Measurements from ENCODE around the gene TPO.
"Not testable (repeated sequence)": the region's sequence is repeated elsewhere in the genome, so short reads cannot be mapped to it uniquely, and the experiment has no call there.

Gene TPO

GRCh38 chr2:1561811-1562421, 148.7 kb downstream of the TPO start:
- no peak for DNase-seq

- no peak for DNase-seq
Measured at GRCh38 chr2:1563084-1563857, 150.0 kb downstream of the TPO start.

- no peak for DNase-seq
Measured at GRCh38 chr2:1563943-1564891, 151.0 kb downstream of the TPO start.

GRCh38 chr2:1567556-1568344, 154.5 kb downstream of the TPO start:
- DNase-seq = no peak

- not testable (repeated sequence) for DNase-seq
Measured at GRCh38 chr2:1568345-1568668, 155.0 kb downstream of the TPO start.

GRCh38 chr2:1569879-1570450, 156.7 kb downstream of the TPO start:
- DNase-seq = no peak

GRCh38 chr2:1571477-1572417, 158.5 kb downstream of the TPO start:
- DNase-seq = no peak

- no peak for DNase-seq
Measured at GRCh38 chr2:1572638-1573037, 159.4 kb downstream of the TPO start.

GRCh38 chr2:1577846-1578245, 164.6 kb downstream of the TPO start:
- no peak for DNase-seq

GRCh38 chr2:1581257-1581964, 168.1 kb downstream of the TPO start:
- DNase-seq = not testable (repeated sequence)

- DNase-seq = no peak
Measured at GRCh38 chr2:1581965-1582625, 168.8 kb downstream of the TPO start.

GRCh38 chr2:1582891-1583341, 169.7 kb downstream of the TPO start:
- DNase-seq = no peak

GRCh38 chr2:1584051-1584531, 170.8 kb downstream of the TPO start:
- no peak for DNase-seq

GRCh38 chr2:1584691-1585485, 171.6 kb downstream of the TPO start:
- DNase-seq = no peak

- DNase-seq = no peak
Measured at GRCh38 chr2:1585635-1586034, 172.4 kb downstream of the TPO start.

- DNase-seq = no peak
Measured at GRCh38 chr2:1586251-1586922, 173.1 kb downstream of the TPO start.

- no peak for DNase-seq
Measured at GRCh38 chr2:1586923-1587840, 173.9 kb downstream of the TPO start.

Measured in hematopoietic multipotent progenitor cell treated with erythropoietin and hydrocortisone succinate and interleukin-3 and kit ligand, for 6 days (in vitro differentiated cells).